ENCODE data around the gene PDE4B.
"Not testable (repeated sequence)": the region's sequence is repeated elsewhere in the genome, so short reads cannot be mapped to it uniquely, and the experiment has no call there.

The PDE4B gene

GRCh38 chr1:66135161-66135560 lies 342.5 kb downstream of the PDE4B start:
- no peak for DNase-seq (ENCODE audit: low spot score)

- DNase-seq (ENCODE audit: low spot score), result not testable (repeated sequence)
Observed at GRCh38 chr1:66136423-66136822, 343.7 kb downstream of the PDE4B start.

- no peak for DNase-seq (ENCODE audit: low spot score)
Observed at GRCh38 chr1:66137235-66137634, 344.5 kb downstream of the PDE4B start.

GRCh38 chr1:66138613-66139012 lies 345.9 kb downstream of the PDE4B start:
- no peak for DNase-seq (ENCODE audit: low spot score)

GRCh38 chr1:66140072-66140471 lies 347.4 kb downstream of the PDE4B start:
- DNase-seq (ENCODE audit: low spot score), result no peak

- DNase-seq (ENCODE audit: low spot score), result no peak
Observed at GRCh38 chr1:66143651-66144050, 351.0 kb downstream of the PDE4B start.

- no peak for DNase-seq (ENCODE audit: low spot score)
Observed at GRCh38 chr1:66147226-66147835, 354.6 kb downstream of the PDE4B start.

GRCh38 chr1:66152034-66152433 lies 359.3 kb downstream of the PDE4B start:
- no peak for DNase-seq (ENCODE audit: low spot score)

GRCh38 chr1:66154394-66154793 lies 361.7 kb downstream of the PDE4B start:
- DNase-seq (ENCODE audit: low spot score), result no peak

GRCh38 chr1:66156144-66156543 lies 363.4 kb downstream of the PDE4B start:
- no peak for DNase-seq (ENCODE audit: low spot score)

GRCh38 chr1:66159800-66160199 lies 367.1 kb downstream of the PDE4B start:
- no peak for DNase-seq (ENCODE audit: low spot score)

- DNase-seq (ENCODE audit: low spot score), result no peak
Observed at GRCh38 chr1:66160719-66161118, 368.0 kb downstream of the PDE4B start.

- DNase-seq (ENCODE audit: low spot score), result no peak
Observed at GRCh38 chr1:66166753-66167152, 374.1 kb downstream of the PDE4B start.

- no peak for DNase-seq (ENCODE audit: low spot score)
Observed at GRCh38 chr1:66167267-66167666, 374.6 kb downstream of the PDE4B start.

GRCh38 chr1:66168467-66168887 lies 375.8 kb downstream of the PDE4B start:
- DNase-seq (ENCODE audit: low spot score), result no peak

GRCh38 chr1:66168948-66169671 lies 376.4 kb downstream of the PDE4B start:
- no peak for DNase-seq (ENCODE audit: low spot score)

GRCh38 chr1:66172272-66172671 lies 379.6 kb downstream of the PDE4B start:
- no peak for DNase-seq (ENCODE audit: low spot score)

- DNase-seq (ENCODE audit: low spot score), result no peak
Observed at GRCh38 chr1:66175098-66175497, 382.4 kb downstream of the PDE4B start.

GRCh38 chr1:66175581-66175980 lies 382.9 kb downstream of the PDE4B start:
- DNase-seq (ENCODE audit: low spot score), result no peak

- no peak for DNase-seq (ENCODE audit: low spot score)
Observed at GRCh38 chr1:66176012-66176715, 383.5 kb downstream of the PDE4B start.

GRCh38 chr1:66176832-66177231 lies 384.1 kb downstream of the PDE4B start:
- no peak for DNase-seq (ENCODE audit: low spot score)

- no peak for DNase-seq (ENCODE audit: low spot score)
Observed at GRCh38 chr1:66177510-66177909, 384.8 kb downstream of the PDE4B start.

GRCh38 chr1:66182026-66182425 lies 389.3 kb downstream of the PDE4B start:
- no peak for DNase-seq (ENCODE audit: low spot score)

Data from CD4-positive, alpha-beta T cell treated with Interleukin-2 at 100 ng/mL for 4 hours (primary cell).